DOHH2 (cell line): ENCODE results near the gene KIAA1671.

Source experiments
- EZH2phosphoT487 ChIP-seq: fragments of 200-600 bp; sonication (generic); IDR thresholded peaks from 2 replicates; pipeline ENCODE4 v1.6.1; 2017; ENCODE audit warnings: borderline replicate concordance, mild to moderate bottlenecking, antibody characterized with exemption, low read length, moderate library complexity, mixed read lengths
- TF ChIP-seq, protein P1 (sequence below): fragments of 200-600 bp; sonication (generic); IDR thresholded peaks from one replicate; pipeline ENCODE4 v1.5.1; 2014; ENCODE audit warnings: antibody characterized with exemption, mild to moderate bottlenecking, low read depth, low read length; ENCODE audit not compliant: poor library complexity, severe bottlenecking

DNA sequence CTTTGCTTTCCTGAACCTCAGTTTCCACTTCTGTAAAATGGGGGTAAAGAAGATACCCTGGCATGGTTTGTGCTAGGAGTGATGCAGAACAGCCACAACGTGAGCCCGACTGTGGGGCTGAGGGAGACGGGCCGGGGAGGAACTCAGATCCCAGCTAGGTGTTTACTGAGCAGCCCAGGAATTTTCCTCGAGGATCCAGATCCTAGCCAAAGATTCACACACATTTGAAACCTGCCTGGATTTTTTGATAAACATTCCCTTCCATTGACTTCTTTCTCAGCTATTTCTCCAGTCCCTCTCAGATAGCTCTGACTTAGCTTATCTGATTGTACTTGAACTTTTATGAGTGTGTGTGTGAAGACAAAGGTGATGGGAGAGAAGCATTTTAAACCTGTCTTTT lies 98.0 kb downstream of the KIAA1671 start:
- TF ChIP-seq, protein P1, sequence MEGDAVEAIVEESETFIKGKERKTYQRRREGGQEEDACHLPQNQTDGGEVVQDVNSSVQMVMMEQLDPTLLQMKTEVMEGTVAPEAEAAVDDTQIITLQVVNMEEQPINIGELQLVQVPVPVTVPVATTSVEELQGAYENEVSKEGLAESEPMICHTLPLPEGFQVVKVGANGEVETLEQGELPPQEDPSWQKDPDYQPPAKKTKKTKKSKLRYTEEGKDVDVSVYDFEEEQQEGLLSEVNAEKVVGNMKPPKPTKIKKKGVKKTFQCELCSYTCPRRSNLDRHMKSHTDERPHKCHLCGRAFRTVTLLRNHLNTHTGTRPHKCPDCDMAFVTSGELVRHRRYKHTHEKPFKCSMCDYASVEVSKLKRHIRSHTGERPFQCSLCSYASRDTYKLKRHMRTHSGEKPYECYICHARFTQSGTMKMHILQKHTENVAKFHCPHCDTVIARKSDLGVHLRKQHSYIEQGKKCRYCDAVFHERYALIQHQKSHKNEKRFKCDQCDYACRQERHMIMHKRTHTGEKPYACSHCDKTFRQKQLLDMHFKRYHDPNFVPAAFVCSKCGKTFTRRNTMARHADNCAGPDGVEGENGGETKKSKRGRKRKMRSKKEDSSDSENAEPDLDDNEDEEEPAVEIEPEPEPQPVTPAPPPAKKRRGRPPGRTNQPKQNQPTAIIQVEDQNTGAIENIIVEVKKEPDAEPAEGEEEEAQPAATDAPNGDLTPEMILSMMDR: no peak
- no peak for TF ChIP-seq EZH2phosphoT487
